Body of pancreas (tissue), 4 donors: ENCODE measurements around the gene LRRC47. TPM values are rescaled to one million over a fixed set of nuclear protein-coding genes. Genes with fewer than 3 reads are reported as not detected.

Source experiments
- ATAC-seq: fragments of 150-250 bp; one replicate; pipeline ENCODE4 v1.9.1; 2016
- DNase-seq, 4 donors: peaks; one replicate each; pipeline ENCODE4 v3.0.0-alpha.2; 2019
- H3K27ac ChIP-seq, 4 donors: fragments of 200-600 bp; sonication (generic); 1 replicate in 3 of 4; 2 replicates in 1 of 4; pipeline versions ENCODE4 v1.5.1 to v1.6.1; 2016 to 2019; ENCODE audit warnings: mild to moderate bottlenecking in 1 of 4, mixed read lengths in 1 of 4, moderate library complexity in 1 of 4
- H3K27me3 ChIP-seq, 2 donors: fragments of 200-600 bp; sonication (generic); one replicate each; pipeline ENCODE4 v1.6.0; 2016; ENCODE audit warnings: mild to moderate bottlenecking in 1 of 2
- H3K36me3 ChIP-seq, 2 donors: fragments of 200-600 bp; sonication (generic); replicated peaks in 1 of 2; 2 replicates each; pipeline ENCODE4 v1.5.1; 2016; ENCODE audit warnings: low read depth in 2 of 2; ENCODE audit not compliant: insufficient read depth in 1 of 2
- H3K4me1 ChIP-seq: fragments of 200-600 bp; sonication (generic); one replicate; pipeline ENCODE4 v1.6.0; 2016
- H3K4me3 ChIP-seq, 2 donors: fragments of 200-600 bp; sonication (generic); 1 replicate in 1 of 2; 2 replicates in 1 of 2; pipeline ENCODE4 v1.5.1; 2016 to 2019
- H3K9me3 ChIP-seq, 3 donors: fragments of 200-600 bp; sonication (generic); 1 replicate in 2 of 3; 2 replicates in 1 of 3; pipeline ENCODE4 v1.5.1; 2016
- CTCF ChIP-seq, 7 experiments: fragments of 450-650 bp in 4 of 7; fragments of 200-600 bp in 3 of 7; sonication (generic) in 3 of 7; IDR thresholded peaks; one replicate each; pipeline ENCODE4 v1.5.1; 2016 to 2019; ENCODE audit warnings: antibody characterized with exemption in 7 of 7
- POLR2A ChIP-seq, 3 donors: fragments of 450-650 bp; IDR thresholded peaks; one replicate each; pipeline ENCODE4 v1.6.1; 2016; ENCODE audit warnings: antibody characterized with exemption in 3 of 3, mild to moderate bottlenecking in 2 of 3
- whole genome bisulfite sequencing, 2 donors: methylation state at CpG; one replicate each; pipeline ENCODE4 v1.1.5; 2017; 5-methylcytosine and 5-hydroxymethylcytosine counted together
- intact Hi-C: fragments of 100-400 bp; cut with DNase I; formaldehyde crosslinking; loops from one replicate; pipeline ENCODE4 v1.15.1; 2023
- total RNA-seq, 2 donors: library from RNA; depleted of rRNA; stranded (reverse); fragments of >200 nt; gene quantifications; one replicate each; pipeline ENCODE4 v1.1.0, GENCODE V29; 2016

Gene LRRC47
- total RNA-seq, 2 donors from 2014 or later, result 40.0 to 49.4 TPM

GRCh38 chr1:3828391-3828790 lies 32.1 kb upstream of the LRRC47 start:
- intact Hi-C loops, result no loop called here
- Histone ChIP-seq H3K27me3 (no peaks in the 10 kb centered on the region), H3K4me3 (no peak overlapping the region), H3K27ac (no peak overlapping the region), H3K36me3 (peaks cover 4 to 27% of the 10 kb centered on the region in 2 donors), H3K9me3 (no peaks in the 10 kb centered on the region), H3K4me1 (no peaks in the 10 kb centered on the region)
- DNase-seq (no peak), ATAC-seq (no peak)
- WGBS, 2 donors, result 93 to 95% methylated on average over 8 of the region's 8 CpGs
- TF ChIP-seq POLR2A (IDR thresholded peaks at IDR 0.05) (no peak), CTCF (IDR thresholded peaks at IDR 0.05) (no peak)

- TF ChIP-seq CTCF (IDR thresholded peaks at IDR 0.05), result no peak
- no peak for TF ChIP-seq POLR2A (IDR thresholded peaks at IDR 0.05)
- intact Hi-C loops, result no loop called here
- ATAC-seq, result no peak
- WGBS, 2 donors, result 93% methylated on average over 5 to 14 of the region's 14 CpGs
- H3K9me3 ChIP-seq, result no peaks in the 10 kb centered on the region
- H3K36me3 ChIP-seq, result peaks cover 4 to 31% of the 10 kb centered on the region in 2 donors
- H3K27me3 ChIP-seq, result no peaks in the 10 kb centered on the region
- no peaks in the 10 kb centered on the region for H3K4me1 ChIP-seq
- no peak overlapping the region for H3K4me3 ChIP-seq
- H3K27ac ChIP-seq, result no peak overlapping the region
- DNase-seq, result no peak
These were observed 31.6 kb upstream of the LRRC47 start for GRCh38 chr1:3827813-3828307.

GRCh38 chr1:3825356-3825755 lies 29.1 kb upstream of the LRRC47 start:
- Histone ChIP-seq H3K4me3 (no peak overlapping the region), H3K9me3 (no peaks in the 10 kb centered on the region), H3K27me3 (no peaks in the 10 kb centered on the region), H3K4me1 (no peaks in the 10 kb centered on the region), H3K36me3 (peaks cover 0 to 29% of the 10 kb centered on the region in 2 donors), H3K27ac (no peak overlapping the region)
- no peak for ATAC-seq
- intact Hi-C loops, result no loop called here
- DNase-seq, result no peak
- WGBS, 2 donors, result 87 to 92% methylated on average over 14 to 15 of the region's 15 CpGs
- TF ChIP-seq POLR2A (IDR thresholded peaks at IDR 0.05) (no peak), CTCF (IDR thresholded peaks at IDR 0.05) (no peak)

- H3K9me3 ChIP-seq, result no peaks in the 10 kb centered on the region
- 72 to 85% methylated on average over 3 to 5 of the region's 8 CpGs for WGBS, 2 donors
- no peak overlapping the region for H3K4me3 ChIP-seq
- H3K27me3 ChIP-seq, result no peaks in the 10 kb centered on the region
- TF ChIP-seq POLR2A (IDR thresholded peaks at IDR 0.05) (no peak), CTCF (IDR thresholded peaks at IDR 0.05) (no peak)
- intact Hi-C loops, result no loop called here
- DNase-seq, result no peak
- H3K36me3 ChIP-seq, result peaks cover 0 to 34% of the 10 kb centered on the region in 2 donors
- no peak for ATAC-seq
- H3K4me1 ChIP-seq, result no peaks in the 10 kb centered on the region
- no peak overlapping the region for H3K27ac ChIP-seq
These were observed 28.4 kb upstream of the LRRC47 start for GRCh38 chr1:3824650-3825049.

GRCh38 chr1:3822421-3822820 lies 26.1 kb upstream of the LRRC47 start:
- H3K4me3 ChIP-seq, result no peak overlapping the region
- TF ChIP-seq CTCF (IDR thresholded peaks at IDR 0.05), result no peak
- no peak for TF ChIP-seq POLR2A (IDR thresholded peaks at IDR 0.05)
- H3K4me1 ChIP-seq, result no peaks in the 10 kb centered on the region
- H3K27me3 ChIP-seq, result no peaks in the 10 kb centered on the region
- ATAC-seq (no peak), DNase-seq (no peak)
- no peaks in the 10 kb centered on the region for H3K9me3 ChIP-seq
- WGBS, 2 donors, result 74 to 87% methylated on average over 14 to 16 of the region's 16 CpGs
- intact Hi-C loops, result no loop called here
- H3K36me3 ChIP-seq, result peaks cover 0 to 28% of the 10 kb centered on the region in 2 donors
- no peak overlapping the region for H3K27ac ChIP-seq
